GM10266 (cell line): ENCODE measurements around the gene KLF9.

ENCODE experiments used
- DNase-seq: peaks from one replicate; pipeline ENCODE4 v3.0.0; 2012; ENCODE audit errors: extremely low spot score
- TF ChIP-seq, protein P1 (sequence below): IDR thresholded peaks from 2 replicates; pipeline ENCODE4 v1.5.1; 2012; ENCODE audit warnings: mild to moderate bottlenecking, low read depth; ENCODE audit not compliant: control insufficient read depth, insufficient read depth; ENCODE audit errors: missing control alignments

Gene KLF9

GRCh38 chr9:70451765-70452164, 37.3 kb upstream of the KLF9 start:
- no peak for DNase-seq
- TF ChIP-seq, protein P1, sequence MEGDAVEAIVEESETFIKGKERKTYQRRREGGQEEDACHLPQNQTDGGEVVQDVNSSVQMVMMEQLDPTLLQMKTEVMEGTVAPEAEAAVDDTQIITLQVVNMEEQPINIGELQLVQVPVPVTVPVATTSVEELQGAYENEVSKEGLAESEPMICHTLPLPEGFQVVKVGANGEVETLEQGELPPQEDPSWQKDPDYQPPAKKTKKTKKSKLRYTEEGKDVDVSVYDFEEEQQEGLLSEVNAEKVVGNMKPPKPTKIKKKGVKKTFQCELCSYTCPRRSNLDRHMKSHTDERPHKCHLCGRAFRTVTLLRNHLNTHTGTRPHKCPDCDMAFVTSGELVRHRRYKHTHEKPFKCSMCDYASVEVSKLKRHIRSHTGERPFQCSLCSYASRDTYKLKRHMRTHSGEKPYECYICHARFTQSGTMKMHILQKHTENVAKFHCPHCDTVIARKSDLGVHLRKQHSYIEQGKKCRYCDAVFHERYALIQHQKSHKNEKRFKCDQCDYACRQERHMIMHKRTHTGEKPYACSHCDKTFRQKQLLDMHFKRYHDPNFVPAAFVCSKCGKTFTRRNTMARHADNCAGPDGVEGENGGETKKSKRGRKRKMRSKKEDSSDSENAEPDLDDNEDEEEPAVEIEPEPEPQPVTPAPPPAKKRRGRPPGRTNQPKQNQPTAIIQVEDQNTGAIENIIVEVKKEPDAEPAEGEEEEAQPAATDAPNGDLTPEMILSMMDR = no peak

GRCh38 chr9:70450738-70451137, 36.3 kb upstream of the KLF9 start:
- no peak for DNase-seq
- TF ChIP-seq, protein P1 = no peak

GRCh38 chr9:70449461-70449860, 35.0 kb upstream of the KLF9 start:
- TF ChIP-seq, protein P1 = no peak
- no peak for DNase-seq

DNA sequence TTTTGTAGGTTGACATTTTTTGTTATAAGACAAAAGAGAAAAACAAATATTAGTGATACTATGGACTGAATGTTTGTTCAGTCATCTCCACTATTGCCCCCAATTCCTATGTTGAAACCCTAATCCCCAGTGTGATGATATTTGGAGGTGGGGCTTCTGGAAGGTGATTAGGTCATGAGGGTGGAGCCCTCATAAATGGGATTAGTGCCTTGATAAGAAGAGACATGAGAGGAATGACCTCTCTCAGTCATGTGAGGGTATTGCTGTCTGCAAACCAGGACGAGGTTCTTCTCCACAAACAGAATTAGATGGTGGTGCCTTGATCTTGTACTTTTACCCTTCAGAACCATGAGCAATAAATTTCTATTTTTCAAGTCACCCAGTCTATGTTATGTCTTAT, 34.5 kb upstream of the KLF9 start:
- no peak for DNase-seq
- TF ChIP-seq, protein P1 = no peak

- TF ChIP-seq, protein P1 = no peak
- DNase-seq = no peak
Observed at GRCh38 chr9:70444904-70445303, 30.4 kb upstream of the KLF9 start.

GRCh38 chr9:70442328-70442848, 27.9 kb upstream of the KLF9 start:
- TF ChIP-seq, protein P1 = no peak
- no peak for DNase-seq

DNA sequence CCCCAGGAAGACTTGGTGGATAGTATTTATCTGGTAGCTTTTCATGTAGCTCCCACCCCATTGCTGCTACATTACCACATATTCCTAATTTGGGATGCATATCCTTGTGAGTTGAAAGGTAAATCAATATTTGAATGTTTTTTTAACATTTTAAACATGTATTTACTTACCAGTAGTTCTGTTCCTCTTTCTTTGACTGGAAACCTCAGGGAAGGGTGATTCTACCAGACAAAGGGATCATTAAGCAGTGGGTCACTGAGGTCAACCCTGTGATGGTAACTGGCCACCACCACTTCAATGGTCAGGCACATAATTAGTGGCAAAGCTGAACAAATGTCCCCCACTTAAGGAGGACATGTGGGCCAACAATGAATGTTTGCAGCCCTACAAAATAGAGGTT, 27.2 kb upstream of the KLF9 start:
- DNase-seq = no peak
- TF ChIP-seq, protein P1 = no peak
